ENCODE data around the gene TULP3.

Gene TULP3

GRCh38 chr12:2897418-2897817, 6.7 kb downstream of the TULP3 start:
- Histone ChIP-seq H3K36me3 (ENCODE audit: control insufficient read depth in 2 of 2, insufficient read depth in 1 of 2, low read length in 2 of 2) (peaks cover 0 to 3% of the 10 kb centered on the region in 2 experiments; a peak in 1 of 3 replicates), H3K4me1 (ENCODE audit: control insufficient read depth, insufficient read depth, low read length) (peaks cover 3% of the 10 kb centered on the region; the same call in 1 of the 2 replicates), H3K27ac (ENCODE audit: extremely low read depth, low read depth, low read length) (no peak overlapping the region), H3K4me3 (ENCODE audit: low read depth, low read length) (no peak overlapping the region), H3K9me3 (ENCODE audit: control insufficient read depth, insufficient read depth, low read depth, low read length) (no peaks in the 10 kb centered on the region)
- TF ChIP-seq ZNF24 (tag by site-specific recombination; IDR thresholded peaks at IDR 0.05) (no peak), ZNF121 (tag by site-specific recombination; IDR thresholded peaks at IDR 0.05) (peak; percentile 78)
- POLR2A ChIA-PET: no interaction called here
- CTCF ChIA-PET: no interaction called here

GRCh38 chr12:2900642-2901041, 10.0 kb downstream of the TULP3 start:
- TF ChIP-seq ZNF335 (tag by site-specific recombination; conservative IDR thresholded peaks at IDR 0.05) (no peak), KLF1 (tag by site-specific recombination; IDR thresholded peaks at IDR 0.05) (no peak), HOXD13 (CRISPR knock-in tag; IDR thresholded peaks at IDR 0.05; ENCODE audit: borderline replicate concordance) (no peak), ZNF501 (tag by site-specific recombination; IDR thresholded peaks at IDR 0.05) (no peak), BCL11B (tag by site-specific recombination; IDR thresholded peaks at IDR 0.05; ENCODE audit: low read depth) (no peak), GLIS1 (tag by site-specific recombination; IDR thresholded peaks at IDR 0.05) (0 out of 2 replicates have a peak, but pooled peaks have one; percentile 28), ZBTB7A (tag by site-specific recombination; IDR thresholded peaks at IDR 0.05; ENCODE audit: low read depth) (no peak), MEIS1 (CRISPR knock-in tag; IDR thresholded peaks at IDR 0.05; ENCODE audit: borderline replicate concordance) (no peak), ZNF561 (tag by site-specific recombination; IDR thresholded peaks at IDR 0.05; ENCODE audit: borderline replicate concordance) (no peak), KLF8 (tag by site-specific recombination; IDR thresholded peaks at IDR 0.05) (no peak), ZNF362 (tag by site-specific recombination; IDR thresholded peaks at IDR 0.05) (peak; percentile 74), ZNF488 (tag by site-specific recombination; IDR thresholded peaks at IDR 0.05) (no peak), INSM2 (tag by site-specific recombination; IDR thresholded peaks at IDR 0.05) (no peak), ZNF302 (tag by site-specific recombination; IDR thresholded peaks at IDR 0.05; ENCODE audit: low read depth) (no peak), ZNF174 (tag by site-specific recombination; IDR thresholded peaks at IDR 0.05) (no peak), ZSCAN16 (tag by site-specific recombination; IDR thresholded peaks at IDR 0.05) (no peak), ZBTB20 (tag by site-specific recombination; IDR thresholded peaks at IDR 0.05) (no peak), ZXDB (tag by site-specific recombination; IDR thresholded peaks at IDR 0.05) (no peak), ZNF76 (tag by site-specific recombination; IDR thresholded peaks at IDR 0.05; ENCODE audit: borderline replicate concordance, low read depth) (no peak), ZNF549 (tag by site-specific recombination; IDR thresholded peaks at IDR 0.05) (no peak), ZNF148 (tag by site-specific recombination; IDR thresholded peaks at IDR 0.05; ENCODE audit: borderline replicate concordance) (no peak), OSR2 (tag by site-specific recombination; IDR thresholded peaks at IDR 0.05) (peak; percentile 80)
- H3K27ac ChIP-seq (ENCODE audit: extremely low read depth, low read depth, low read length): no peak overlapping the region
- H3K9me3 ChIP-seq (ENCODE audit: control insufficient read depth, insufficient read depth, low read depth, low read length): no peaks in the 10 kb centered on the region
- ChIA-PET POLR2A (interaction anchor here (0.7 to 1.0 kb wide), 2 partner anchors 10 to 141 kb away, joined by 4 to 8 read pairs; partner anchors contain the start of gene TULP3), CTCF (interaction anchor here (0.7 to 2.0 kb wide), 3 partner anchors 16 to 58 kb away, joined by 3 to 4 read pairs (median 3); no protein-coding TSS in a partner anchor)
- peaks cover under 1% of the 10 kb centered on the region; the same call in 1 of the 2 replicates for H3K4me1 ChIP-seq (ENCODE audit: control insufficient read depth, insufficient read depth, low read length)
- no peak overlapping the region for H3K4me3 ChIP-seq (ENCODE audit: low read depth, low read length)
- H3K36me3 ChIP-seq (ENCODE audit: control insufficient read depth in 2 of 2, insufficient read depth in 1 of 2, low read length in 2 of 2): peaks cover 0 to 3% of the 10 kb centered on the region in 2 experiments; a peak in 1 of 3 replicates
